Umbilical cord (tissue), 2 donors: ENCODE measurements around the gene KAT6B. TPM values are rescaled to one million over a fixed set of nuclear protein-coding genes. Genes with fewer than 3 reads are reported as not detected.

Experiments
- DNase-seq: peaks from one replicate; pipeline ENCODE4 v3.0.0-alpha.2; 2015; ENCODE audit warnings: low spot score
- total RNA-seq: library from RNA; depleted of rRNA; stranded (reverse); fragments of >200 nt; gene quantifications from one replicate; pipeline ENCODE4 v1.2.3, GENCODE V29; 2014; ENCODE audit warnings: low replicate concordance; ENCODE audit not compliant: insufficient read depth

Gene KAT6B
- total RNA-seq, 1 donor from 2014 or later: 84.0 TPM

GRCh38 chr10:74823791-74824183 lies 2.6 kb upstream of the KAT6B start:
- peak; percentile 13 for DNase-seq

GRCh38 chr10:74824184-74824899 lies 2.1 kb upstream of the KAT6B start:
- DNase-seq: peak; percentile 80

- DNase-seq: no peak
Measured at GRCh38 chr10:74824900-74825370, 1.5 kb upstream of the KAT6B start.

- DNase-seq: peak; percentile 84
Measured at GRCh38 chr10:74825371-74826141, 844 bp upstream of the KAT6B start.

GRCh38 chr10:74827045-74827441 lies 643 bp downstream of the KAT6B start:
- no peak for DNase-seq

GRCh38 chr10:74827694-74828093 lies 1.3 kb downstream of the KAT6B start:
- no peak for DNase-seq

- DNase-seq: no peak
Measured at GRCh38 chr10:74828946-74829345, 2.5 kb downstream of the KAT6B start.

- peak; percentile 55 for DNase-seq
Measured at GRCh38 chr10:74831518-74832120, 5.2 kb downstream of the KAT6B start.

GRCh38 chr10:74835963-74836362 lies 9.6 kb downstream of the KAT6B start:
- no peak for DNase-seq

- DNase-seq: peak; percentile 74
Measured at GRCh38 chr10:74836877-74837276, 10.5 kb downstream of the KAT6B start.

- DNase-seq: no peak
Measured at GRCh38 chr10:74837743-74838142, 11.3 kb downstream of the KAT6B start.

GRCh38 chr10:74839708-74840107 lies 13.3 kb downstream of the KAT6B start:
- DNase-seq: no peak

- DNase-seq: peak; percentile 44
Measured at GRCh38 chr10:74841265-74841973, 15.0 kb downstream of the KAT6B start.

- DNase-seq: no peak
Measured at GRCh38 chr10:74842301-74842954, 16.0 kb downstream of the KAT6B start.

- DNase-seq: no peak
Measured at GRCh38 chr10:74846958-74847357, 20.6 kb downstream of the KAT6B start.

GRCh38 chr10:74851831-74852230 lies 25.4 kb downstream of the KAT6B start:
- no peak for DNase-seq

- peak; percentile 28 for DNase-seq
Measured at GRCh38 chr10:74852381-74852780, 26.0 kb downstream of the KAT6B start.

GRCh38 chr10:74854610-74855009 lies 28.2 kb downstream of the KAT6B start:
- DNase-seq: no peak

- peak; percentile 13 for DNase-seq
Measured at GRCh38 chr10:74855027-74855426, 28.6 kb downstream of the KAT6B start.

GRCh38 chr10:74855439-74855838 lies 29.0 kb downstream of the KAT6B start:
- DNase-seq: no peak

- no peak for DNase-seq
Measured at GRCh38 chr10:74856940-74857339, 30.5 kb downstream of the KAT6B start.
